K562 (cell line): ENCODE measurements around the gene JPT2. TPM values are rescaled to one million over a fixed set of nuclear protein-coding genes. Genes with fewer than 3 reads are reported as not detected.
A peak's percentile ranks its signal among the peaks of the same experiment; 100 is the strongest.

ENCODE experiments used
- ARHGAP35 ChIP-seq: fragments of 450-650 bp; IDR thresholded peaks from 2 replicates; pipeline ENCODE4 v1.6.1; 2018; ENCODE audit not compliant: partially characterized antibody
- ARID1B ChIP-seq: fragments of 450-650 bp; IDR thresholded peaks from 2 replicates; pipeline ENCODE4 v1.6.1; 2016; ENCODE audit warnings: antibody characterized with exemption, mild to moderate bottlenecking, inconsistent platforms
- ATF7 ChIP-seq: fragments of 450-650 bp; IDR thresholded peaks from 2 replicates; pipeline ENCODE4 v1.7.1; 2014; ENCODE audit warnings: mild to moderate bottlenecking, moderate library complexity
- BCLAF1 ChIP-seq, 2 experiments: fragments of 450-650 bp in 1 of 2; IDR thresholded peaks; 2 replicates each; pipeline ENCODE4 v1.6.1; 2011 to 2017; ENCODE audit warnings: low read depth in 2 of 2, antibody characterized with exemption in 1 of 2, borderline replicate concordance in 1 of 2, low read length in 1 of 2, mild to moderate bottlenecking in 1 of 2, mixed read lengths in 1 of 2; ENCODE audit not compliant: control insufficient read depth in 1 of 2
- BHLHE40 ChIP-seq: IDR thresholded peaks from 2 replicates; pipeline ENCODE4 v1.6.1; 2011; ENCODE audit warnings: low read length, improper control_type of control experiment
- BMI1 ChIP-seq: fragments of 150-350 bp; IDR thresholded peaks from 2 replicates; pipeline ENCODE4 v1.6.1; 2014; ENCODE audit warnings: low read length
- CHD1 ChIP-seq: fragments of 200-600 bp; sonication (generic); IDR thresholded peaks from one replicate; pipeline ENCODE4 v1.6.1; 2012; ENCODE audit warnings: mild to moderate bottlenecking, moderate library complexity, low read length, inconsistent platforms
- ETV5 ChIP-seq: sonication (generic); formaldehyde crosslinking; IDR thresholded peaks from 2 replicates; pipeline ENCODE4 v1.4.0; 2020; ENCODE audit warnings: low read depth, mild to moderate bottlenecking, missing genetic modification reagents
- FOXA1 ChIP-seq: fragments of 450-650 bp; IDR thresholded peaks from 2 replicates; pipeline ENCODE4 v1.6.1; 2016; ENCODE audit warnings: mild to moderate bottlenecking, borderline replicate concordance
- HDAC6 ChIP-seq: IDR thresholded peaks from 2 replicates; pipeline ENCODE4 v1.6.1; 2012; ENCODE audit warnings: low read depth, mild to moderate bottlenecking, control low read depth, inconsistent platforms, low read length, moderate library complexity
- HLTF ChIP-seq: fragments of 450-650 bp; IDR thresholded peaks from 2 replicates; pipeline ENCODE4 v1.6.1; 2016
- HMG20B ChIP-seq: fragments of 250-450 bp; sonication (Bioruptor Pico); IDR thresholded peaks from 2 replicates; pipeline ENCODE4 v1.5.0; 2021; ENCODE audit warnings: mild to moderate bottlenecking
- HMGXB4 ChIP-seq: sonication (generic); formaldehyde crosslinking; IDR thresholded peaks from 2 replicates; pipeline ENCODE4 v1.8.1; 2023; ENCODE audit warnings: mild to moderate bottlenecking, missing genetic modification reagents
- HNRNPUL1 ChIP-seq: fragments of 200-400 bp; formaldehyde crosslinking; IDR thresholded peaks from 2 replicates; pipeline ENCODE4 v1.6.1; 2017; ENCODE audit warnings: low read length
- JUNB ChIP-seq: fragments of 450-650 bp; formaldehyde crosslinking; conservative IDR thresholded peaks from 2 replicates; pipeline ENCODE4 v1.4.0; 2020; ENCODE audit warnings: mild to moderate bottlenecking
- MTF1 ChIP-seq: fragments of 250-450 bp; sonication (Bioruptor Pico); IDR thresholded peaks from 2 replicates; pipeline ENCODE4 v1.9.0; 2021; ENCODE audit warnings: moderate library complexity, mild to moderate bottlenecking, inconsistent platforms, borderline replicate concordance
- MYC ChIP-seq, 2 experiments: fragments of 250-450 bp in 1 of 2; sonication (Bioruptor Pico) in 1 of 2; IDR thresholded peaks; 2 replicates each; pipeline versions ENCODE4 v1.5.1 to v1.6.1; 2012 to 2021; ENCODE audit warnings: low read depth in 2 of 2, borderline replicate concordance in 1 of 2, improper control_type of control experiment in 1 of 2, low read length in 1 of 2, mild to moderate bottlenecking in 1 of 2, moderate library complexity in 1 of 2
- NFYB ChIP-seq: IDR thresholded peaks from 2 replicates; pipeline ENCODE4 v1.6.1; 2011; ENCODE audit warnings: mild to moderate bottlenecking, moderate library complexity; ENCODE audit not compliant: insufficient read length; ENCODE audit errors: extremely low read depth
- RBM34 ChIP-seq: fragments of 200-400 bp; formaldehyde crosslinking; IDR thresholded peaks from 2 replicates; pipeline ENCODE4 v1.6.1; 2018; ENCODE audit warnings: low read length, borderline replicate concordance; ENCODE audit not compliant: insufficient read depth
- THRA ChIP-seq: fragments of 450-650 bp; IDR thresholded peaks from 2 replicates; pipeline ENCODE4 v1.6.1; 2017; ENCODE audit warnings: mild to moderate bottlenecking, moderate library complexity
- TRIM28 ChIP-seq: fragments of 450-650 bp; IDR thresholded peaks from 2 replicates; pipeline ENCODE4 v1.6.1; 2017
- ZKSCAN3 ChIP-seq: fragments of 250-450 bp; sonication (Bioruptor Pico); IDR thresholded peaks from 2 replicates; pipeline ENCODE4 v1.4.0; 2020
- ZNF146 ChIP-seq: IDR thresholded peaks from one replicate; pipeline ENCODE4 v1.6.1; 2018; ENCODE audit warnings: missing compliant biosample characterization; ENCODE audit not compliant: unreplicated experiment
- ZNF408 ChIP-seq: fragments of 250-450 bp; sonication (Bioruptor Pico); IDR thresholded peaks from 2 replicates; pipeline ENCODE4 v1.4.0; 2020; ENCODE audit warnings: low read depth, mild to moderate bottlenecking, moderate library complexity
- polyA plus RNA-seq, 8 experiments: library from polyadenylated mRNA; depleted of rRNA in 4 of 8; stranded (reverse) in 5 of 8; unstranded in 3 of 8; fragments of >200 nt; fragmentation: Nextera tagmentation in 2 of 8; fragmentation: Illumina TruSeq in 1 of 8; extraction: Ambion mirVana in 2 of 8; extraction: Trizol in 1 of 8; gene quantifications; 2 replicates each; pipeline versions ENCODE4 v1.2.1 to v1.2.3, GENCODE V29; 2011 to 2014; ENCODE audit warnings: inconsistent platforms in 1 of 8, missing spikeins in 1 of 8
- total RNA-seq, 7 experiments: library from RNA; depleted of rRNA in 6 of 7; stranded (reverse); fragments of >200 nt in 6 of 7; fragmentation: Illumina TruSeq in 2 of 7; extraction: Trizol in 2 of 7; gene quantifications; 2 replicates each; pipeline versions ENCODE4 v1.2.1 to v1.2.3, GENCODE V29; 2011 to 2021; ENCODE audit warnings: low replicate concordance in 1 of 7

JPT2 gene
- total and polyA plus RNA-seq, 9 of the 15 experiments (the other 6 are each of a cell fraction or from before 2014, with no cell fraction given) = 25.5 to 133 (median 106) TPM

DNA sequence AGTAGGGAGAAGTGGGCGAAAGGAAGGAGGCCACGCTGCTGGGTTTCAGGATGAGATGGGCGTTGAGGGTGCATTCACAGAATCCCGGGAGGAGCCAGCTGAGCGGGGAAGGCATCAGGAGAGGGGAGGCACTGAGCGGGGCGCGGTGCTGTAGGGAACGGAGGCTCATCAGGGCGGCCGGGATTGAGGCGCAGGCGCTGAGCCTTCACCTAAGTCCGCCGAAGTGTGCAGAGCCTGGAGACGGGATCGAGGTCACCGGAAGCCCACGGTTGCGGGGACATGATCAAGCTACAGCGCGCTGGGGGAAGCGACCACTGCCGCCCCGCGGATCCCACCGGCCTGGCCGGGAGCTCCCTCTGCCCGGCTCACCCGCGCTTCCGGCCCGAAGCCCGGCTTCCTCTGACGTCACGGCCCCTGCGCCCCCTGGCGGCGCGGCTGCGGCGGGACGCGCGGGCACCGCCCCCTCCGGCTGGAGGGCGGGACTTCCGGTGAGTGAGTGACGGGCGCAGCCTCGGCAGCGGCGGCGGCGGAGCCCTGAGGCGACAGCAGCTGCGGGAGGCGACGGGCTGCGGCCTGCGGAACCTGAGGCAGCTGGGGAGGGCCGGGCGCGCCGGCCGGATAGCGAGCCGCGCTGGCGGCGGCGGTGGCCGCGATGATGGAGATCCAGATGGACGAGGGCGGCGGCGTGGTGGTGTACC, 27.8 kb downstream of the JPT2 start, which contains the start of gene MAPK8IP3 (continued):
- TF ChIP-seq ZNF408 (CRISPR knock-in tag) (no peak), BCLAF1 (IDR thresholded peaks at IDR 0.05; ENCODE audit: borderline replicate concordance in 1 of 2, control insufficient read depth in 1 of 2, low read depth in 2 of 2, low read length in 1 of 2) (0 out of 4 replicates have a peak, but pooled peaks of 1 of the 2 experiments have one; percentile 56), ARHGAP35 (no peak), MYC (IDR thresholded peaks at IDR 0.05; ENCODE audit: low read depth, low read length) (peak; percentile 58; the same call in 1 of the 2 replicates), MYC (CRISPR knock-in tag; IDR thresholded peaks at IDR 0.05; ENCODE audit: borderline replicate concordance, low read depth) (no peak), ZKSCAN3 (CRISPR knock-in tag) (no peak), ARID1B (peak; percentile 6; the same call in 1 of the 2 replicates), ATF7 (peak; percentile 97), HDAC6 (no peak), MTF1 (no peak), THRA (no peak), HMGXB4 (peak; percentile 57; the same call in 1 of the 2 replicates), BMI1 (no peak), RBM34 (no peak), ETV5 (CRISPR knock-in tag) (peak; percentile 88), HLTF (no peak), JUNB (CRISPR knock-in tag) (no peak), CHD1 (no peak), HNRNPUL1 (no peak), HMG20B (CRISPR knock-in tag) (0 out of 2 replicates have a peak, but pooled peaks have one; percentile 65), NFYB (no peak), BHLHE40 (peak; percentile 29; the same call in 1 of the 2 replicates), FOXA1 (no peak), ZNF146 (CRISPR knock-in tag) (no peak), TRIM28 (no peak; the same call in none of the 2 replicates)
